GM15510 (cell line): ENCODE results near the gene IL1A.
A peak's percentile ranks its signal among the peaks of the same experiment; 100 is the strongest.

Experiments used
- POLR2A ChIP-seq: IDR thresholded peaks from 3 replicates; pipeline ENCODE4 v1.6.1; 2011; ENCODE audit warnings: borderline replicate concordance; ENCODE audit not compliant: insufficient read length; ENCODE audit errors: extremely low read depth

IL1A gene

GRCh38 chr2:112764071-112765044, 19.9 kb downstream of the IL1A start, which contains the start of gene CKAP2L:
Gene CKAP2L (minus strand): TSS chr2:112764609. CDS start chr2:112764598, 11 bp downstream.
- peak; percentile 54 for TF ChIP-seq POLR2A

GRCh38 chr2:112762276-112762675, 22.0 kb downstream of the IL1A start:
- no peak for TF ChIP-seq POLR2A

- no peak for TF ChIP-seq POLR2A
Measured at GRCh38 chr2:112760149-112760548, 24.1 kb downstream of the IL1A start.

GRCh38 chr2:112758711-112759110, 25.6 kb downstream of the IL1A start:
- TF ChIP-seq POLR2A = no peak

GRCh38 chr2:112757265-112757664, 27.0 kb downstream of the IL1A start:
- TF ChIP-seq POLR2A = no peak

- no peak for TF ChIP-seq POLR2A
Measured at GRCh38 chr2:112756207-112756606, 28.1 kb downstream of the IL1A start.

- no peak for TF ChIP-seq POLR2A
Measured at GRCh38 chr2:112755444-112755843, 28.8 kb downstream of the IL1A start.

- no peak for TF ChIP-seq POLR2A
Measured at GRCh38 chr2:112754564-112754963, 29.7 kb downstream of the IL1A start.

GRCh38 chr2:112752667-112753066, 31.6 kb downstream of the IL1A start:
- TF ChIP-seq POLR2A = no peak

GRCh38 chr2:112751451-112752197, 32.7 kb downstream of the IL1A start:
- no peak for TF ChIP-seq POLR2A

GRCh38 chr2:112750560-112750843, 33.8 kb downstream of the IL1A start:
- no peak for TF ChIP-seq POLR2A

GRCh38 chr2:112749755-112750559, 34.3 kb downstream of the IL1A start:
- TF ChIP-seq POLR2A = no peak

GRCh38 chr2:112740527-112740926, 43.8 kb downstream of the IL1A start:
- TF ChIP-seq POLR2A = no peak

- no peak for TF ChIP-seq POLR2A
Measured at GRCh38 chr2:112737542-112738232, 46.6 kb downstream of the IL1A start.
